ENCODE measurements around the gene OR2M5. TPM values are rescaled to one million over a fixed set of nuclear protein-coding genes. Genes with fewer than 3 reads are reported as not detected.

Gene OR2M5
- total and polyA plus RNA-seq, 2 experiments from 2014 or later = not detected

GRCh38 chr1:248127653-248128052 is 17.3 kb upstream of the OR2M5 start:
- TF ChIP-seq EZH2 (IDR thresholded peaks at IDR 0.05; ENCODE audit: insufficient read depth, poor library complexity, severe bottlenecking) (no peak), EZH2phosphoT487 (IDR thresholded peaks at IDR 0.05; ENCODE audit: insufficient read depth, low read depth) (no peak)
- Histone ChIP-seq H3F3A (ENCODE audit: insufficient read depth) (no peaks in the 10 kb centered on the region), H3K27me3 (replicated peaks; ENCODE audit: insufficient read depth) (no peaks in the 10 kb centered on the region), H3K4me2 (ENCODE audit: unreplicated experiment) (no peak overlapping the region), H3K4me3 (no peak overlapping the region), H3K79me2 (ENCODE audit: insufficient read depth) (no peaks in the 10 kb centered on the region), H3K36me3 (ENCODE audit: low read depth) (no peaks in the 10 kb centered on the region), H3K9ac (no peak overlapping the region), H3K9me2 (ENCODE audit: insufficient read depth) (no peaks in the 10 kb centered on the region), H3K9me3 (ENCODE audit: low read depth) (no peaks in the 10 kb centered on the region), H3K4me1 (ENCODE audit: insufficient read depth) (no peaks in the 10 kb centered on the region), H3K27ac (no peak overlapping the region), H2AFZ (no peak overlapping the region), H4K20me1 (ENCODE audit: insufficient read depth) (no peaks in the 10 kb centered on the region)
- WGBS, 2 experiments (ENCODE audit: low coverage in 1 of 2, low lambda C conversion rate in 2 of 2, missing lambda C conversion rate in 2 of 2) = 21 to 41% methylated on average over 5 of the region's 5 CpGs
- DNase-seq = no peak
- in situ Hi-C loops (cut with MboI) = no loop called here

- H4K20me1 ChIP-seq (ENCODE audit: insufficient read depth) = no peaks in the 10 kb centered on the region
- no peaks in the 10 kb centered on the region for H3K79me2 ChIP-seq (ENCODE audit: insufficient read depth)
- DNase-seq = no peak
- TF ChIP-seq EZH2 (IDR thresholded peaks at IDR 0.05; ENCODE audit: insufficient read depth, poor library complexity, severe bottlenecking) (no peak), EZH2phosphoT487 (IDR thresholded peaks at IDR 0.05; ENCODE audit: insufficient read depth, low read depth) (no peak)
- in situ Hi-C loops (cut with MboI) = no loop called here
- no peaks in the 10 kb centered on the region for H3K36me3 ChIP-seq (ENCODE audit: low read depth)
- no peaks in the 10 kb centered on the region for H3K4me1 ChIP-seq (ENCODE audit: insufficient read depth)
- no peaks in the 10 kb centered on the region for H3K27me3 ChIP-seq (replicated peaks; ENCODE audit: insufficient read depth)
- no peak overlapping the region for H3K4me3 ChIP-seq
- no peak overlapping the region for H3K9ac ChIP-seq
- no peak overlapping the region for H2AFZ ChIP-seq
- 48 to 49% methylated on average over 21 of the region's 21 CpGs for WGBS, 2 experiments (ENCODE audit: low coverage in 1 of 2, low lambda C conversion rate in 2 of 2, missing lambda C conversion rate in 2 of 2)
- H3K9me3 ChIP-seq (ENCODE audit: low read depth) = peaks cover 3% of the 10 kb centered on the region
- H3K27ac ChIP-seq = no peak overlapping the region
- no peaks in the 10 kb centered on the region for H3F3A ChIP-seq (ENCODE audit: insufficient read depth)
- H3K9me2 ChIP-seq (ENCODE audit: insufficient read depth) = no peaks in the 10 kb centered on the region
- H3K4me2 ChIP-seq (ENCODE audit: unreplicated experiment) = no peak overlapping the region
Measured at GRCh38 chr1:248136811-248137210, 8.1 kb upstream of the OR2M5 start.

- Histone ChIP-seq H2AFZ (no peak overlapping the region), H3K4me2 (ENCODE audit: unreplicated experiment) (no peak overlapping the region), H3K9me2 (ENCODE audit: insufficient read depth) (no peaks in the 10 kb centered on the region), H3K4me1 (ENCODE audit: insufficient read depth) (no peaks in the 10 kb centered on the region), H3K27me3 (replicated peaks; ENCODE audit: insufficient read depth) (no peaks in the 10 kb centered on the region), H4K20me1 (ENCODE audit: insufficient read depth) (no peaks in the 10 kb centered on the region), H3K27ac (no peak overlapping the region), H3K9me3 (ENCODE audit: low read depth) (peaks cover 4% of the 10 kb centered on the region), H3K4me3 (no peak overlapping the region), H3F3A (ENCODE audit: insufficient read depth) (no peaks in the 10 kb centered on the region), H3K36me3 (ENCODE audit: low read depth) (no peaks in the 10 kb centered on the region), H3K79me2 (ENCODE audit: insufficient read depth) (no peaks in the 10 kb centered on the region), H3K9ac (no peak overlapping the region)
- in situ Hi-C loops (cut with MboI) = no loop called here
- WGBS, 2 experiments (ENCODE audit: low coverage in 1 of 2, low lambda C conversion rate in 2 of 2, missing lambda C conversion rate in 2 of 2) = 0 to 20% methylated on average over 1 of the region's 1 CpG
- no peak for DNase-seq
- no peak for TF ChIP-seq EZH2 (IDR thresholded peaks at IDR 0.05; ENCODE audit: insufficient read depth, poor library complexity, severe bottlenecking)
- TF ChIP-seq EZH2phosphoT487 (IDR thresholded peaks at IDR 0.05; ENCODE audit: insufficient read depth, low read depth) = no peak
Measured at GRCh38 chr1:248140846-248141245, 4.1 kb upstream of the OR2M5 start.

DNA sequence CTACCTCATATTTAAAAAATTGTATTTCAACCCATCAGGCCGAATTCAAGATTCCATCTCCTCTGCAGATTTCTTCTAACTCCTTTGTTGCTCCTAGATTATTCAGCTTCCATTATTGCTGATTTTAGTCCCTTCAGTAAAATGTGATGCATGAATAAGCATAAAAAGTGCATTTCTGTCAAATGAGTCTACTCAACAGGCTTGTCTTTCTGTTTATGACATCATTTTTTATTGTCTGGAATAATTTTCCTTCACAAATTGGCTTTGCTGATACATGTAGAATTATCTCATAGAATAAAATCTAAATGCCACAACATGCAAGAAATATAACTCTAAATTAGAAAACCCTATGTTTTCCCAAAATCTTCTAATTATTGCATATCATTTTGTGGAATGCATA is 1.6 kb upstream of the OR2M5 start:
- no peak overlapping the region for H2AFZ ChIP-seq
- peaks cover 4% of the 10 kb centered on the region for H3K9me3 ChIP-seq (ENCODE audit: low read depth)
- WGBS, 2 experiments (ENCODE audit: low coverage in 1 of 2, low lambda C conversion rate in 2 of 2, missing lambda C conversion rate in 2 of 2) = 4 to 8% methylated on average over 1 of the region's 1 CpG
- H3K36me3 ChIP-seq (ENCODE audit: low read depth) = no peaks in the 10 kb centered on the region
- no peaks in the 10 kb centered on the region for H4K20me1 ChIP-seq (ENCODE audit: insufficient read depth)
- no peak for DNase-seq
- no peak overlapping the region for H3K4me2 ChIP-seq (ENCODE audit: unreplicated experiment)
- no peaks in the 10 kb centered on the region for H3K79me2 ChIP-seq (ENCODE audit: insufficient read depth)
- H3K4me3 ChIP-seq = no peak overlapping the region
- no peaks in the 10 kb centered on the region for H3K9me2 ChIP-seq (ENCODE audit: insufficient read depth)
- no peaks in the 10 kb centered on the region for H3F3A ChIP-seq (ENCODE audit: insufficient read depth)
- TF ChIP-seq EZH2phosphoT487 (IDR thresholded peaks at IDR 0.05; ENCODE audit: insufficient read depth, low read depth) (no peak), EZH2 (IDR thresholded peaks at IDR 0.05; ENCODE audit: insufficient read depth, poor library complexity, severe bottlenecking) (no peak)
- H3K4me1 ChIP-seq (ENCODE audit: insufficient read depth) = no peaks in the 10 kb centered on the region
- H3K27ac ChIP-seq = no peak overlapping the region
- in situ Hi-C loops (cut with MboI) = no loop called here
- H3K9ac ChIP-seq = no peak overlapping the region
- H3K27me3 ChIP-seq (replicated peaks; ENCODE audit: insufficient read depth) = no peaks in the 10 kb centered on the region
